CD14-positive monocyte (primary cell): ENCODE results near the gene KIF26B. TPM values are rescaled to one million over a fixed set of nuclear protein-coding genes. Genes with fewer than 3 reads are reported as not detected.

ENCODE experiments used
- DNase-seq, 3 donors: peaks; one replicate each; pipeline ENCODE4 v3.0.0-alpha.2; 2011 to 2022
- H2AFZ ChIP-seq: 2 replicates; pipeline ENCODE4 v1.6.0; 2012; ENCODE audit warnings: mild to moderate bottlenecking, low read depth, low read length, inconsistent platforms; ENCODE audit not compliant: insufficient read depth, poor library complexity, severe bottlenecking
- H3K27ac ChIP-seq, 2 donors: 1 replicate in 1 of 2; 2 replicates in 1 of 2; pipeline ENCODE4 v1.5.1; 2012 to 2013; ENCODE audit warnings: low read length in 2 of 2, control low read depth in 1 of 2, inconsistent platforms in 1 of 2, low read depth in 1 of 2, mild to moderate bottlenecking in 1 of 2
- H3K27me3 ChIP-seq, 2 donors: one replicate each; pipeline versions ENCODE4 v1.6.0 to v1.6.1; 2011 to 2013; ENCODE audit warnings: low read length in 2 of 2; ENCODE audit not compliant: control insufficient read depth in 2 of 2, insufficient read depth in 2 of 2
- H3K36me3 ChIP-seq, 2 donors: replicated peaks in 1 of 2; 1 replicate in 1 of 2; 2 replicates in 1 of 2; pipeline versions ENCODE4 v1.5.1 to v1.6.1; 2012 to 2013; ENCODE audit warnings: low read length in 2 of 2, control low read depth in 1 of 2, inconsistent platforms in 1 of 2, mild to moderate bottlenecking in 1 of 2; ENCODE audit not compliant: insufficient read depth in 2 of 2, control insufficient read depth in 1 of 2
- H3K4me1 ChIP-seq, 2 donors: 1 replicate in 1 of 2; 2 replicates in 1 of 2; pipeline versions ENCODE4 v1.5.1 to v1.6.1; 2012 to 2013; ENCODE audit warnings: low read length in 2 of 2, control low read depth in 1 of 2, inconsistent platforms in 1 of 2, mild to moderate bottlenecking in 1 of 2, moderate library complexity in 1 of 2; ENCODE audit not compliant: insufficient read depth in 2 of 2, control insufficient read depth in 1 of 2
- H3K4me2 ChIP-seq: replicated peaks from 2 replicates; pipeline ENCODE3; 2012; ENCODE audit warnings: low read length, moderate library complexity, mild to moderate bottlenecking; ENCODE audit not compliant: poor library complexity, severe bottlenecking; ENCODE audit errors: extremely low read depth
- H3K4me3 ChIP-seq, 3 experiments: fragments of 200-600 bp in 1 of 3; sonication (generic) in 1 of 3; replicated peaks in 1 of 3; 1 replicate in 2 of 3; 2 replicates in 1 of 3; pipeline ENCODE4 v1.5.1; 2011 to 2013; ENCODE audit warnings: low read length in 3 of 3, mild to moderate bottlenecking in 3 of 3, control low read depth in 2 of 3, low read depth in 2 of 3, inconsistent platforms in 1 of 3, moderate library complexity in 1 of 3
- H3K79me2 ChIP-seq: 2 replicates; pipeline ENCODE4 v1.6.0; 2012; ENCODE audit warnings: mild to moderate bottlenecking, control low read depth, inconsistent platforms, low read length, moderate library complexity; ENCODE audit not compliant: insufficient read depth
- H3K9ac ChIP-seq: 2 replicates; pipeline ENCODE4 v1.6.0; 2017; ENCODE audit warnings: low read length, mild to moderate bottlenecking; ENCODE audit not compliant: insufficient read depth, poor library complexity, severe bottlenecking
- H3K9me3 ChIP-seq, 2 donors: replicated peaks in 1 of 2; 1 replicate in 1 of 2; 2 replicates in 1 of 2; pipeline versions ENCODE4 v1.5.1 to v1.6.1; 2012 to 2013; ENCODE audit warnings: low read length in 2 of 2, control low read depth in 1 of 2; ENCODE audit not compliant: control insufficient read depth in 1 of 2, insufficient read depth in 1 of 2
- H4K20me1 ChIP-seq: 2 replicates; pipeline ENCODE4 v1.6.0; 2012; ENCODE audit warnings: mild to moderate bottlenecking, low read length, control low read depth, moderate library complexity; ENCODE audit not compliant: insufficient read depth
- H3K27ac Mint-ChIP-seq, 7 donors: one replicate each; pipeline ENCODE4 v1.8.0; 2020; ENCODE audit warnings: mild to moderate bottlenecking in 7 of 7, mixed read lengths in 7 of 7, moderate library complexity in 6 of 7, inconsistent platforms in 2 of 7
- H3K27me3 Mint-ChIP-seq, 3 donors: one replicate each; pipeline ENCODE4 v1.8.0; 2021 to 2022; ENCODE audit warnings: low read depth in 3 of 3, mild to moderate bottlenecking in 3 of 3, mixed read lengths in 3 of 3, moderate library complexity in 3 of 3, inconsistent platforms in 1 of 3
- H3K36me3 Mint-ChIP-seq, 2 donors: one replicate each; pipeline ENCODE4 v1.8.0; 2020; ENCODE audit warnings: mixed read lengths in 2 of 2, inconsistent platforms in 1 of 2, mild to moderate bottlenecking in 1 of 2
- H3K4me1 Mint-ChIP-seq: one replicate; pipeline ENCODE4 v1.8.0; 2020; ENCODE audit warnings: mild to moderate bottlenecking, mixed read lengths
- H3K4me3 Mint-ChIP-seq, 2 donors: one replicate each; pipeline ENCODE4 v1.8.0; 2020; ENCODE audit warnings: mild to moderate bottlenecking in 2 of 2, mixed read lengths in 2 of 2, moderate library complexity in 1 of 2
- H3K9me3 Mint-ChIP-seq, 7 donors: one replicate each; pipeline ENCODE4 v1.8.0; 2020 to 2022; ENCODE audit warnings: mixed read lengths in 7 of 7, mild to moderate bottlenecking in 6 of 7, moderate library complexity in 6 of 7, inconsistent platforms in 2 of 7
- CTCF ChIP-seq: fragments of 200-600 bp; IDR thresholded peaks from one replicate; pipeline ENCODE4 v1.8.0; 2022; ENCODE audit warnings: antibody characterized with exemption, mild to moderate bottlenecking
- WGBS: methylation state at CpG from one replicate; pipeline ENCODE4 v1.1.5; 2013; ENCODE audit warnings: missing lambda C conversion rate; ENCODE audit not compliant: insufficient coverage; 5-methylcytosine and 5-hydroxymethylcytosine counted together
- intact Hi-C, 2 donors: fragments of 100-400 bp; cut with micrococcal nuclease; formaldehyde crosslinking; loops; one replicate each; pipeline versions ENCODE4 v1.15.0 to v1.15.1; 2023
- polyA plus RNA-seq, 3 donors: library from polyadenylated mRNA; depleted of rRNA in 1 of 3; unstranded in 2 of 3; stranded (reverse) in 1 of 3; fragments of 300-500 nt in 2 of 3; fragments of >200 nt in 1 of 3; fragmentation: Illumina TruSeq in 2 of 3; gene quantifications; 1 replicate in 2 of 3; 2 replicates in 1 of 3; pipeline ENCODE4 v1.2.3, GENCODE V29; 2012 to 2021

KIF26B gene
- polyA plus RNA-seq, 3 donors = 0.01 to 0.05 TPM; not detected in 1

- Histone ChIP-seq H3K9me3 (no peaks in the 10 kb centered on the region), H3K27ac (no peak overlapping the region), H3K27me3 (peaks cover 11 to 39% of the 10 kb centered on the region in 2 donors), H2AFZ (no peak overlapping the region), H3K9ac (no peak overlapping the region), H3K36me3 (no peaks in the 10 kb centered on the region), H3K4me1 (no peaks in the 10 kb centered on the region), H4K20me1 (no peaks in the 10 kb centered on the region), H3K4me2 (no peak overlapping the region), H3K79me2 (no peaks in the 10 kb centered on the region), H3K4me3 (no peak overlapping the region)
- H3K4me1 Mint-ChIP-seq = no peaks in the 10 kb centered on the region
- intact Hi-C loops = no loop called here
- DNase-seq = no peak
- peaks cover 33 to 87% (median 46%) of the 10 kb centered on the region in 3 donors for H3K27me3 Mint-ChIP-seq
- 95% methylated on average over 4 of the region's 8 CpGs for WGBS
- peaks cover 0 to 7% (median 1%) of the 10 kb centered on the region in 7 donors for H3K9me3 Mint-ChIP-seq
- H3K4me3 Mint-ChIP-seq = no peak overlapping the region
- no peaks in the 10 kb centered on the region for H3K36me3 Mint-ChIP-seq
- no peak overlapping the region for H3K27ac Mint-ChIP-seq
- TF ChIP-seq CTCF = no peak
Observed at GRCh38 chr1:245229051-245229450, 74.3 kb downstream of the KIF26B start.

- H3K27me3 Mint-ChIP-seq = peaks cover 58 to 94% (median 66%) of the 10 kb centered on the region in 3 donors
- no peak overlapping the region for H2AFZ ChIP-seq
- H3K9me3 ChIP-seq = no peaks in the 10 kb centered on the region
- no peaks in the 10 kb centered on the region for H4K20me1 ChIP-seq
- no peak overlapping the region for H3K27ac ChIP-seq
- H3K4me2 ChIP-seq = no peak overlapping the region
- peaks cover 24 to 63% of the 10 kb centered on the region in 2 donors for H3K27me3 ChIP-seq
- no peaks in the 10 kb centered on the region for H3K79me2 ChIP-seq
- no peak overlapping the region for H3K4me3 ChIP-seq
- H3K36me3 Mint-ChIP-seq = no peaks in the 10 kb centered on the region
- H3K9ac ChIP-seq = no peak overlapping the region
- intact Hi-C loops = no loop called here
- no peak for DNase-seq
- 100% methylated on average over 3 of the region's 6 CpGs for WGBS
- H3K4me1 Mint-ChIP-seq = no peaks in the 10 kb centered on the region
- H3K4me1 ChIP-seq = no peaks in the 10 kb centered on the region
- peak overlapping the region in 1 of 2 donors; percentile 54 for H3K4me3 Mint-ChIP-seq
- H3K27ac Mint-ChIP-seq = no peak overlapping the region
- TF ChIP-seq CTCF = no peak
- peaks cover 0 to 6% (median 0%) of the 10 kb centered on the region in 7 donors for H3K9me3 Mint-ChIP-seq
- no peaks in the 10 kb centered on the region for H3K36me3 ChIP-seq
Observed at GRCh38 chr1:245232931-245233330, 78.1 kb downstream of the KIF26B start.
